Sigmoid colon (tissue), 3 donors: ENCODE results near the gene PTPRT.

Experiments used
- POLR2A ChIP-seq, 2 donors: fragments of 450-650 bp; IDR thresholded peaks; one replicate each; pipeline ENCODE4 v1.6.1; 2016; ENCODE audit warnings: antibody characterized with exemption in 2 of 2, mild to moderate bottlenecking in 2 of 2, moderate library complexity in 2 of 2
- TF ChIP-seq, protein P1 (sequence below), 4 experiments: fragments of 450-650 bp in 3 of 4; fragments of 200-600 bp in 1 of 4; IDR thresholded peaks; one replicate each; pipeline ENCODE4 v1.5.1; 2016 to 2019; ENCODE audit warnings: antibody characterized with exemption in 4 of 4, mild to moderate bottlenecking in 3 of 4, moderate library complexity in 2 of 4

DNA sequence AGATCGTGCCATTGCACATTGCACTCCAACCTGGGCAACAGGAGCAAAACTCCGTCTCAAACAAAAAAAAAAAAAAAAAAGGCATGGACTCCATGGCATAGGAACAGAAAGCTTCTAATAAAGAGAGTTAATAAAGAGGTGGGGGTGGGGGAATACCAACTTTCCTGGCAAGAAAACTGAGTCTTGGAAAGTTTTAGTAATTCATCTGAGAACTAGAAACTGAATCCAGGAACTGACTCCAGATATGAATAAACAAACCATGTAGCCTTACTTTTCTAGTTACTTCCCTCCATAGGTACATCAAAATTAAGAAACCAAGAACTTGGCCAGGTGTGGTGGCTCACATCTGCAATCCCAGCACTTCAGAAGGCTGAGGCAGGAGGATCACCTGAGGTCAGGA lies 38.5 kb downstream of the PTPRT start:
- TF ChIP-seq POLR2A (IDR thresholded peaks at IDR 0.05) = no peak
- TF ChIP-seq, protein P1, sequence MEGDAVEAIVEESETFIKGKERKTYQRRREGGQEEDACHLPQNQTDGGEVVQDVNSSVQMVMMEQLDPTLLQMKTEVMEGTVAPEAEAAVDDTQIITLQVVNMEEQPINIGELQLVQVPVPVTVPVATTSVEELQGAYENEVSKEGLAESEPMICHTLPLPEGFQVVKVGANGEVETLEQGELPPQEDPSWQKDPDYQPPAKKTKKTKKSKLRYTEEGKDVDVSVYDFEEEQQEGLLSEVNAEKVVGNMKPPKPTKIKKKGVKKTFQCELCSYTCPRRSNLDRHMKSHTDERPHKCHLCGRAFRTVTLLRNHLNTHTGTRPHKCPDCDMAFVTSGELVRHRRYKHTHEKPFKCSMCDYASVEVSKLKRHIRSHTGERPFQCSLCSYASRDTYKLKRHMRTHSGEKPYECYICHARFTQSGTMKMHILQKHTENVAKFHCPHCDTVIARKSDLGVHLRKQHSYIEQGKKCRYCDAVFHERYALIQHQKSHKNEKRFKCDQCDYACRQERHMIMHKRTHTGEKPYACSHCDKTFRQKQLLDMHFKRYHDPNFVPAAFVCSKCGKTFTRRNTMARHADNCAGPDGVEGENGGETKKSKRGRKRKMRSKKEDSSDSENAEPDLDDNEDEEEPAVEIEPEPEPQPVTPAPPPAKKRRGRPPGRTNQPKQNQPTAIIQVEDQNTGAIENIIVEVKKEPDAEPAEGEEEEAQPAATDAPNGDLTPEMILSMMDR (IDR thresholded peaks at IDR 0.05) = no peak
